RWPE1 (cell line): ENCODE measurements around the gene NXPE1.
"Not testable (repeated sequence)": the region's sequence is repeated elsewhere in the genome, so short reads cannot be mapped to it uniquely, and the experiment has no call there.

Experiments
- CTCF ChIA-PET: fragments of 350-600 bp; sonication (Branson Sonifier 250); formaldehyde crosslinking; extraction: SDS; loops from one replicate; lab custom pipeline; 2021; lab: Yijun Ruan, JAX
- POLR2A ChIA-PET: fragments of 400-600 bp; formaldehyde crosslinking; extraction: SDS; loops from one replicate; lab custom pipeline; 2020; ENCODE audit warnings: antibody characterized with exemption; ENCODE audit not compliant: low non-redundant PET; lab: Yijun Ruan, JAX
- DNase-seq: peaks from one replicate; pipeline ENCODE4 v3.0.0; 2012; ENCODE audit warnings: low spot score
- H3K27ac ChIP-seq: fragments of 450-650 bp; 2 replicates; pipeline ENCODE4 v1.5.1; 2017
- CTCF ChIP-seq: fragments of 450-650 bp; conservative IDR thresholded peaks from 2 replicates; pipeline ENCODE4 v1.5.1; 2017; ENCODE audit warnings: low read depth, mild to moderate bottlenecking

NXPE1 gene

DNA sequence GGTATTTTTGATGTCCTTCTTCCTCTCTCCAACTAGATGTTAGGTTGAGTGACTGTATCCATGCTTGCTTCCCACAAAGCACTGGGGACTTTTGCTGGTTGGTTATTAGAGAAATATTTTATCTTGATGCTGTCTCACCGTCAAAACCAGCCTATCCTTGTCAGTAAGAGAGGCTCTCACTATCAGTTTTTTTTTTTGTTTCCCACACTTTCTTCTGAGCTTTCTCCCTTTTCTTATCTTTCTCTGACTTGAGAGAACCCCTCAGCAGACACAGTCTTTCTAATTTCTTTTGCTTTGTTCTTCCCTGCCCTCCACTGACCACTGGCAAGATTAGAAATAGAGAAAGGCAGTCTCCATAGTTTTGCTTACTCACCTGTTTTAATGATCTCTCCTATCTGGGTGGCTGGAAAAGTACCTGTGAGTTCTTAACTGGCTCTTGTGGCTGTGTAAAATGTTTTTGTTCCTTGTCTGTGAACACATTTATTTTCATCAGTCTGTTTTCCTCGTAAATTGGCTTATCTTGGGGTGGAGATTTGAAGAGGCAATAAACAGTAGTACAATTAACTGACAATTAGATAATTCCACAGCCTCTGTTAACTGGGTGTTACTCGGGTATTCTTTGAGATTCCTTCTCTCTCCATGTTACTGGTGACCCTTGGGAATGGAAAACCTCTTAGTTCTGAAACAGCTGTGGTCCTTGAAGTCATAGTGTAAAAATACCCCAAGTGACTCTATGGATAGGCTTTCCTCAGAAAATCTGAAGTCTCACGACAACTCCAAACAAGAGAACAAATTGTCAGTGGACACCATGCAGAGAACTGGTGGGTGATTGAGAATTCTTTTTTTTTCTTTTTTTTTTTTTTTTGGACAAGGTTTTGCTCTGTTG is at the start of gene NXPE1:
Gene NXPE1 (minus strand): TSS at position 457 of the 886 bp plus-strand sequence. CDS start 8,680 bp downstream, outside the sequence.
- TF ChIP-seq CTCF, result no peak

GRCh38 chr11:114609429-114609828 is 49.7 kb upstream of the NXPE1 start:
- CTCF ChIA-PET, result no interaction called here
- DNase-seq, result no peak
- no peak for TF ChIP-seq CTCF
- POLR2A ChIA-PET, result no interaction called here
- no peak overlapping the region for H3K27ac ChIP-seq

More for the DNA sequence above, at the start of gene NXPE1:
- POLR2A ChIA-PET, result no interaction called here
- no peak for DNase-seq
- no peak within 1 kb of the TSS for H3K27ac ChIP-seq
- CTCF ChIA-PET, result interaction anchor here (0.6 kb wide), 1 partner anchor 1314 kb away, joined by 3 read pairs; no protein-coding TSS in a partner anchor

DNA sequence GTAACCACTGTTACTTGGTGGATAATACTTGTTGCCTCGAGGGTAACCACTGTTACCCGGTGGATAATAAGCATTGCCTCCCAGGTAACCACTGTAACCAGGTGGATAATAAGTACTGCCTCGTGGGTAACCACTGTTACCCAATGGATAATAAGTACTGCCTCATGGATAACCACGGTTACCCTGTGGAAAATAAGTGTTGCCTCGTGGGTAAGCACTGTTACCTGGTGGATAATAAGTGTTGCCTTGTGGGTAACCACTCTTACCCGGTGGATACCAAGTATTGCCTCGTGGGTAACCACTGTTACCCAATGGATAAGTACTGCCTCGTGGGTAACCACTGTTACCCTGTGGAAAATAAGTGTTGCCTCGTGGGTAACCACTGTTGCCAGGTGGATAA is 48.9 kb upstream of the NXPE1 start:
- DNase-seq, H3K27ac ChIP-seq, CTCF ChIA-PET, POLR2A ChIA-PET: not testable (repeated sequence)

DNA sequence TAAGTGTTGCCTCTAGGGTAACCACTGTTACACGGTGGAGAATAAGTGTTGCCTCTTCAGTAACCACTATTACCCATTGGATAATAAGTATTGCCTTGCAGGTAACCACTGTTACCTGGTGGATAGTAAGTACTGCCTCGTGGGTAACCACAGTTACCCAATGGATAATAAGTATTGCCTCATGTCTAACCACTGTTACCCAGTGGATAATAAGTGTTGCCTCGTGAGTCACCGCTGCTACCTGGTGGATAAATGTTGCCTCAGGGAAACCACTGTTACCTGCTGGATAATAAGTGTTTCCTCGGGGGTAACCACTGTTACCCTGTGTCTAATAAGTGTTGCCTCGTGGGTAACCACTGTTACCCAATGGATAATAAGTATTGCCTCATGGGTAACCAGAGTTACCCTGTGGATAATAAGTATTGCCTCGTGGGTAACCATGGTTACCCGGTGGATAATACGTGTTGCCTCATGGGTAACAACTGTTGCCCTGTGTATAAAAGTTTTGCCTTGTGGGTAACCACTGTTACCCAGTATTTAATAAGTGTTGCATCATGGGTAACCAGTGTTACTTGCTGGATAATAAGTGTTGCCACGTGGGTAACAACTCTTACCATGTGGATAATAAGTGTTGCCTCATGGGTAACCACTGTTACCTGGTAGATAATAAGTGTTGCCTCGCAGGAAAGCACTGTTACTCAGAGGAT is 48.2 kb upstream of the NXPE1 start:
- ChIA-PET CTCF (no interaction called here), POLR2A (no interaction called here)
- DNase-seq, result no peak
- H3K27ac ChIP-seq, result no peak overlapping the region
- TF ChIP-seq CTCF, result no peak

DNA sequence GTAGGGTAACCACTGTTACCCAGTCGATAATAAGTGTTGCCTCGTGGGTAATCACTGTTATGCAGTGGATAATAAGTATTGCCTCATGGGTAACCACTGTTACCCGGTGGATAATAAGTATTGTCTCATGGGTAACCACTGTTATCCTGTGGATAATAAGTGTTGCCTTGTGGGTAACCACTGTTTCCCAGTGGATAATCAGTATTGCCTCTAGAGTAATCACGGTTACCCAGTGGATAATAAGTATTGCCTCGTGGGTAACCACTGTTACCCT is 47.1 kb upstream of the NXPE1 start:
- POLR2A ChIA-PET, CTCF ChIA-PET, DNase-seq, H3K27ac ChIP-seq: not testable (repeated sequence)

DNA sequence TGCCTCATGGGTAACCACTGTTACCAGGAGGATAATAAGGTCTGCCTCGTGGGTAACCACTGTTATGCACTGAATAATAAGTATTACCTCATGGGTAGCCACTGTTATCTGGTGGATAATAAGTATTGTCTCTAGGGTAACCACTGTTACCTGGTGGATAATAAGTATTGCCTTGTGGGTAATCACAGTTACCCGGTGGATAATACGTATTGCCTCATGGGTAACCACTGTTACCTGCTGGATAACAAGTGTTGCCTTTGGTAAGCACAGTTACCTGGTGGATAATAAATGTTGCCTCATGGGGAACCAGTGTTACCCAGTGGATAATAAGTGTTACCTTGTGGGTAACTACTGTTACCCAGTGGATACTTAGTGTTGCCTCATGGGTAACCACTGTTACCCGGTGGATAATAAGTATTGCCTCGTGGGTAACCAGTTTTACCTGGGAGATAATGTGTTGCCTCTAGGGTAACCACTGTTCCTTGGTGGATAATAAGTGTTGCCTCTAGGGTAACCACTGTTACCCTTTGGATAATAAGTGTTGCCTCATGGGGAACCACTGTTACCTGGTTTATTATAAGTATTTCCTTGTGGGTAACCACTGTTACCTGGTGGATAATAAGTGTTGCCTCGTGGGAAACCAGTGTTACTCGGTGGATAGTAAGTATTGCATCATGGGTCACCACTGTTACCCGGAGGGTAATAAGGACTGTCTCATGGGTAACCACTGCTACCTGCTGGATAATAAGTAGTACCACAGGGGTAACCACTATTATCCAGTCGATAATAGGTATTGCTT is 46.5 kb upstream of the NXPE1 start:
- ChIA-PET CTCF (no interaction called here), POLR2A (no interaction called here)
- no peak for DNase-seq
- H3K27ac ChIP-seq, result no peak overlapping the region
- TF ChIP-seq CTCF, result no peak

- POLR2A ChIA-PET, result no interaction called here
- no peak overlapping the region for H3K27ac ChIP-seq
- CTCF ChIA-PET, result no interaction called here
- no peak for TF ChIP-seq CTCF
- DNase-seq, result no peak
Observed at GRCh38 chr11:114605370-114605769, 45.7 kb upstream of the NXPE1 start.
